NCI-H526 (cell line): ENCODE measurements around the gene LDB2.

ENCODE experiments used
- DNase-seq, 2 experiments: peaks; one replicate each; lab custom pipeline; 2025; lab: John Stamatoyannopoulos, UW

The LDB2 gene

DNA sequence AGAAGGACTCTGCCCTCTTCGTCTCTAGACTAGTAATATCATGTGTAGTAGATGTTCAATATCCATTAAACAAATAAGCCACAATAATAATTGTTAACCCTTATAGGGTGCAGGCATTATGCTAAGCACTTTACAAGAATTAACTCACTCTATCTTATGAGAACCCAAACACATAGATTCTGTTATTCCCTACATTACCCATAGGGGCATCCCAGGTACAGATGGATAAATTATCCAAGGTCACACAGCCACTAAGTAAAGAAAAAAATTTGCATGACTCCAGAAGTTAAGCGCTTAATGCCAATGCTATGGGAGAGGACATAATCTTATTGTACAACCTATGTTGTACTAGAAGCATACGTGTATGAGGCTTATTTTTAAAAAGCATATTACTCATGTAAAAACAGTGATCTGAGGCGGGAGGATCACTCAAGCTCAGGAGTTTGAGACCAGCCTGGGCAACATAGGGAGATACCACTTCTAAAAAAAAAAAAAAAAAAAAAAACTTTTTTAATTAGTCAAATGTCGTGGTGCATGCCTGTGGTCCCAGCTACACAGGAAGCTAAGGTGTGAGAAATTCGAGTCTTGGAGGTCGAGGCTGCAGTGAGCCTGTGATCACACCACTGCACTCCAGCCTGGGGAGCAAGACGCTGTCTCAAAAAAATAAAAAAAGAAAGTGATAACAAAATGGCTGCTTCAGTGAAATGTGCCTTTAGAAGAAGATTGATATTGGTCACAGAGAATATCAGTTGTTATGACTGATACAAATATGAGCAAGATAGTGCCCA lies 13.6 kb downstream of the LDB2 start:
- peak; percentile 16 to 56 for DNase-seq

- DNase-seq: no peak
Measured at GRCh38 chr4:16883806-16884205, 14.6 kb downstream of the LDB2 start.

GRCh38 chr4:16881151-16881884 lies 17.1 kb downstream of the LDB2 start:
- DNase-seq: no peak

DNA sequence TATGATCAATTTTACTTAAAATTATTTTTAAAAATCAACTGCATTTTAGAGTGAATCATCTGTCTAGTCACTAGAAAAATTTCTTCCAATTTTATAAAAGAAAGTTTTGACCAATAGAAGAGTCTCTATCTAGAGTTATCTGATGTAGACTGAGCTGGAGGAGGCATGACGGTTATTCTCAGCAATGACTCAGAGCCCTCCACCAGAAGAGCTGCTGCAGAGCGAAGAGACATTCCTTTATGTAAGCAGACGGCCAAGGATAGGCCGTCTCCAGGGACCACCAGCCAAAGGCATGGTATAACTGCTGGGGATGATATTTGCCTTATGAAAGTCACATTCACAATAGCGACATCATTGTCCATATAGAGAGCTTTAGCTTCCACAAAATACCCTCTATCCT lies 23.0 kb downstream of the LDB2 start:
- DNase-seq: no peak

DNA sequence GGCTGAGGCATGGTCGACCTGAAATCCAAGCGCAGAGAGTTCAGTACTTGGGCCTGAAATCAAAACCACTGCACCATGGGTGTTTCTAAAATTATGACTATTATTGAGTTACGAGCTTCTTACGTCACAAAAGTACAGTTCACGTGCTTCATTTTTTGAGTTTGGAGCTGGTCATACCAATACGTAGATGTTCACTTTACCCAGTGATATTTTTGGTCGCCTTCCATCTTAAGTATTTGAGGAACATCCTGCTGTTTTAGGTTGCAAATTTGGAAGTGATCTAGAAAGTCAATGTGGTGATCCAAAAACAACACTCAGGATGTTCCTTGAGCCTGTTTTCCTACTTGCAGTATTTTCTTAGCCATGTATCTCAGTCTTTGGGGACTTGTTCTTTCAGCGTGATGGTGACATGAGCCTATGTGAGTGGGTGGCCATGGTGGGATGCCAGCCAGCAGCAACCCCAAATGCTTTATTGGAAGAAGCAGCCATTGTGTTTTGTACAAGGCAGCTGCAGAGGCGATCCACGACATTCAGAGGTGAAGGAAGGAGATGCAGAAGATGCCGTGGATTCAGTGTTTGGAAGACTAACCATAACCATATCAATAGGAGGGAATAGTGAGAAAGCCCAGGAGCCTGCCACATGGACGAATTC lies 28.7 kb downstream of the LDB2 start:
- DNase-seq: no peak

GRCh38 chr4:16868674-16869073 lies 29.8 kb downstream of the LDB2 start:
- no peak for DNase-seq

GRCh38 chr4:16867827-16868226 lies 30.6 kb downstream of the LDB2 start:
- DNase-seq: no peak

- no peak for DNase-seq
Measured at GRCh38 chr4:16866974-16867373, 31.5 kb downstream of the LDB2 start.

DNA sequence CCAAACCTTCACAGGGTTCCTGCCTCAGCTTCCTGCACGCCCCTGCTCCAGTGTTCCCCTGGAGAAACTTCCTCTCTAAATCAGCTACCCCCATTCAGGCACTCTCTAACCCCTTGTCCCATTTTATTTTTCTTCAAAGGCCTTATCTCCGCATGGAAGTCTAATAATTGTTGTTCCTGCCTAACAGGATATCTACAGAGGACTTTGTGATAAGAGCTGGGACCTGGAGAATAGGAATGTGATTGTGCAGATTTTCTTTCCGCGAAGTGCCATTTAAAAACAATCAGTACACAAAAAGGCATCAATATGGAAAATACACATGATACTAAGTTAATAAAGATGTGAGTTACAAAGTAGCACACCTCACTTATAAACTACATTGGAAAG lies 32.6 kb downstream of the LDB2 start:
- DNase-seq: no peak

DNA sequence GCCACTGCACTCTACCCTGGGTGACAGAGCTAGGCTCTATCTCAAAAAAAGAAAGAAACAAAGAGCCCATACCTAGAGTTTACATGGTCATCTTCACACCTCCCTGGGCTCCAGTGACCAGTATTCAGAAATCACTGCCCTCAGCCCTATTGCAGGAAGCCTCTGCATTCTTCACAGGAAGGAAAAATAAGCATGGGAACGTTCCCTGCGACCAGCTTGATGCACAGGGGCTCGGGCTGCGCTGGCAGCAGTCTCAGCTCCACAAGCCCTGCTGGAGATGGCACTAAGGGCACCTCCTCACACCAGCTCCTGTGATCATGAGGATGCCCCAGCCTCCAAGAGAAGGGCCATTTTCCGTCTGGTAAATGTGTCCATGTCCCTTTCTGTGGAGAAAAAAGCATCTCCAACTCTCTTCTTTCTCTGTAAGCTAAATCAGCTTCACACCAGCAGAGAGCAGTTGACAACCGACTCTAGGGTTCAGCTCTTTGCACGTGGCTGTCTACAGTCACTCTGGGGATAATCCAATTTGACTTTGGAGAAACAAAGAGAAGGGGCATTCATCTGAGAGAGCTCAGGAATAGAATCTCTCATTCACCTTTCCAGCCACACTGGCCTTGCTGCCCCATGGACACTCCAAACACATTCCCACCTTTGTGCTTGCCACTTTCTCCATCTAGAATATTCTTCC lies 33.1 kb downstream of the LDB2 start:
- no peak for DNase-seq

DNA sequence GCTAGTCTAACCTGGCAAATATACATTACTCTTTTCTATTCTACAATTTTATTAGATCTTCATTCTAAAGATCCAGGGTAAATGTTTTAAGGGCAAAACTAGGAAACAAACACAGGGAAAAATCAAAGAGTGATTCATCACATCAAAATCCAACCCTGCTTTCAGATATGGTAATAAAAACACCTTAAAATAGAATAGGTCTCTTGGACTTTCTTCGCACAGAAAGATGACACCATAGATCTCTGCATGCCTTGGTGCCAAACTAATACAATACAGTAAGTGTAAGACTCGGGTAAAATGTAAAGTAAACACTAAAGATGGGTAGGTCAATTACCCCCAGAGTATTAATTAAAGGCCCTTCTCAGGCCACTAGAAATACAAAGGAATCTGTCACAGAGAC lies 34.2 kb downstream of the LDB2 start:
- DNase-seq: no peak

DNA sequence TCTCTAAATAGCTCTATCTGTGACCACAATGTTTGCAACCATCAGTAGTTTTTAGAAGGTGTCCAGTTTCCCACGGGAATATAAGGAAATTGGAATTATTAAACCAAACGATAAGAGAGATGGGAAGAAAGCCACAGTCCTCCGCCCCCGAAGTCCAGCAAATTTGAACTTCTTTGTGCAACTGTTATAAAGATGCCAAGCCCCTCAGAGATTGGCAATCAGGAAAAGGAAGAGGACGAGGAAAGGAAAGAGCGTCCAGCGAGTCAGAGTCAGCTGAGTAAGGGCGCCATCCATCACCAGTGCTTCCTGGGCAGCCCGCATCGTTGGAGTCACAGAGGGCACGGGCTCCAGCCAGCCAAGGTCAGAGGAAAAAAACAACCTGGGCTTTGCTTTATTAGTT lies 35.7 kb downstream of the LDB2 start:
- DNase-seq: no peak

- no peak for DNase-seq
Measured at GRCh38 chr4:16860516-16860915, 37.9 kb downstream of the LDB2 start.

- DNase-seq: no peak
Measured at GRCh38 chr4:16859031-16859430, 39.4 kb downstream of the LDB2 start.

DNA sequence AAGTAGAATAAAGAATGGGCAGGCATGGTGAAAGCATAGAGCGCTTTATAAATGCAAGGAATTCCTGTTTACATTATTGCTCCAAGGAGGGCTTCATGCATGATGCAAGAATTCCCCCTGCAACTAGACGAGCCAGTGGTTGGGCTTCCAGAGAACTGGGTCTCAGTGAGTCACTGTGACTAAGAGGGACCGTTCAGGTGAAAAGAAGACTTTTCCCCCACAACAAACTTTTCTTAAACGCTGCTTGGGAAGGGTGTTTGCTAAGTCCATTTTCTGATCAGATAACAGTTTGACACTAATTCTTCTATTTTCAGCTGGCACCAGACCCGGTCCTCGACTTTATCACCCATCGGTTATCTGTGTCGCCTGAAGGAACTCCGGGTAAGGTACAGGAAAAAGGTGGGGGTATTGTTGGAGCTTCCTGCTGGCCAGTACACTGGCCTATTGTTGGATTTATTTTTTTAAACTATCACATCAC lies 40.1 kb downstream of the LDB2 start:
- DNase-seq: no peak

- DNase-seq: no peak
Measured at GRCh38 chr4:16857425-16857824, 41.0 kb downstream of the LDB2 start.

GRCh38 chr4:16853640-16854039 lies 44.8 kb downstream of the LDB2 start:
- DNase-seq: no peak

GRCh38 chr4:16852644-16853043 lies 45.8 kb downstream of the LDB2 start:
- DNase-seq: no peak

DNA sequence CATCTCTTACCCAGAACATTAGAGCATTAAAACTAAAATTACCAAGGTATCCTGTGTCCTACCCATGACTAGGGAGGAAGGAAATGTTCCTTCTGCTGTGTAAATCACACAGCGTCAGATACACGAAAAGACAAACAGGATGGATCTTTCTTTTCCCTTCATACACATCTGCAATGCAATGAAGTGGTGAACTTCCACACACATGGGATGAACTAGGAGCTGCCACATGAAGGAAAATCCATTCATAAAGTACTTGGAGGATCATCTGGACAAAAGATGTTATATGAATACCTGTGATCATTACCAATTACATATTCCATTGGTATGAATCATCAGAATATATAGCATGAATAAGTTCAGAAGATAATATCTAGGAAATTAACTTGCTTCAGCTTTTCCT lies 46.2 kb downstream of the LDB2 start:
- no peak for DNase-seq

GRCh38 chr4:16846540-16847117 lies 51.8 kb downstream of the LDB2 start:
- DNase-seq: no peak

- no peak for DNase-seq
Measured at GRCh38 chr4:16844816-16845586, 53.4 kb downstream of the LDB2 start.
